HepG2 (cell line): ENCODE measurements around the gene ID3. TPM values are rescaled to one million over a fixed set of nuclear protein-coding genes. Genes with fewer than 3 reads are reported as not detected.

Experiments
- AGO1 ChIP-seq: fragments of 200-400 bp; formaldehyde crosslinking; IDR thresholded peaks from 2 replicates; pipeline ENCODE4 v1.6.1; 2017; ENCODE audit warnings: mild to moderate bottlenecking, low read depth, low read length, moderate library complexity; ENCODE audit not compliant: poor library complexity, severe bottlenecking
- CBX5 ChIP-seq: sonication (generic); formaldehyde crosslinking; IDR thresholded peaks from 2 replicates; pipeline ENCODE4 v1.4.0; 2020; ENCODE audit warnings: missing genetic modification reagents, borderline replicate concordance
- EP300 ChIP-seq, 3 experiments: sonication (generic) in 1 of 3; formaldehyde crosslinking in 1 of 3; IDR thresholded peaks; 2 replicates each; pipeline versions ENCODE4 v1.5.1 to v1.6.1; 2011 to 2020; ENCODE audit warnings: low read depth in 2 of 3, low read length in 2 of 3, borderline replicate concordance in 1 of 3, improper control_type of control experiment in 1 of 3, mild to moderate bottlenecking in 1 of 3, missing genetic modification reagents in 1 of 3, moderate library complexity in 1 of 3
- FOSL2 ChIP-seq: sonication (generic); formaldehyde crosslinking; IDR thresholded peaks from 2 replicates; pipeline ENCODE4 v1.4.0; 2020; ENCODE audit warnings: missing genetic modification reagents
- FOXO1 ChIP-seq: sonication (generic); formaldehyde crosslinking; IDR thresholded peaks from 2 replicates; pipeline ENCODE4 v1.4.0; 2020; ENCODE audit warnings: missing genetic modification reagents
- GZF1 ChIP-seq: sonication (generic); formaldehyde crosslinking; IDR thresholded peaks from 2 replicates; pipeline ENCODE4 v1.5.1; 2020; ENCODE audit warnings: mild to moderate bottlenecking, missing genetic modification reagents
- IKZF4 ChIP-seq: sonication (generic); formaldehyde crosslinking; IDR thresholded peaks from 2 replicates; pipeline ENCODE4 v1.5.1; 2020; ENCODE audit warnings: borderline replicate concordance, mild to moderate bottlenecking, low read depth, missing genetic modification reagents; ENCODE audit errors: not compliant biosample characterization
- KAT7 ChIP-seq: IDR thresholded peaks from 2 replicates; pipeline ENCODE4 v1.6.1; 2018; ENCODE audit warnings: borderline replicate concordance, missing compliant biosample characterization
- SNAI1 ChIP-seq: sonication (generic); formaldehyde crosslinking; IDR thresholded peaks from 2 replicates; pipeline ENCODE4 v1.5.0; 2020; ENCODE audit warnings: mild to moderate bottlenecking, missing genetic modification reagents, borderline replicate concordance
- TAF15 ChIP-seq: fragments of 200-400 bp; formaldehyde crosslinking; IDR thresholded peaks from one replicate; pipeline ENCODE4 v1.6.1; 2018; ENCODE audit warnings: mild to moderate bottlenecking, low read depth, low read length; ENCODE audit not compliant: poor library complexity, severe bottlenecking
- TOPORS ChIP-seq: sonication (generic); formaldehyde crosslinking; IDR thresholded peaks from 2 replicates; pipeline ENCODE4 v1.8.0; 2023; ENCODE audit warnings: mild to moderate bottlenecking, missing genetic modification reagents
- XRCC5 ChIP-seq: fragments of 200-400 bp; formaldehyde crosslinking; optimal IDR thresholded peaks from 2 replicates; pipeline ENCODE3; 2017; ENCODE audit warnings: mild to moderate bottlenecking, low read length
- ZNF20 ChIP-seq: sonication (generic); formaldehyde crosslinking; IDR thresholded peaks from 2 replicates; pipeline ENCODE4 v1.4.0; 2020; ENCODE audit warnings: mild to moderate bottlenecking, moderate library complexity, missing genetic modification reagents
- ZNF382 ChIP-seq: sonication (generic); formaldehyde crosslinking; IDR thresholded peaks from 2 replicates; pipeline ENCODE4 v1.5.0; 2020; ENCODE audit warnings: missing genetic modification reagents, mild to moderate bottlenecking, borderline replicate concordance
- ZNF432 ChIP-seq: sonication (generic); formaldehyde crosslinking; IDR thresholded peaks from 2 replicates; pipeline ENCODE4 v1.5.0; 2020; ENCODE audit warnings: missing genetic modification reagents, mild to moderate bottlenecking, borderline replicate concordance
- ZNF496 ChIP-seq: sonication (generic); formaldehyde crosslinking; IDR thresholded peaks from 2 replicates; pipeline ENCODE4 v1.8.1; 2023; ENCODE audit warnings: mild to moderate bottlenecking, moderate library complexity, missing genetic modification reagents; ENCODE audit not compliant: insufficient replicate concordance
- polyA plus RNA-seq, 8 experiments: library from polyadenylated mRNA; depleted of rRNA in 3 of 8; stranded (reverse) in 7 of 8; unstranded in 1 of 8; fragments of >200 nt; fragmentation: Illumina TruSeq in 4 of 8; extraction: Trizol in 4 of 8; gene quantifications; 2 replicates each; pipeline versions ENCODE4 v1.2.1 to v1.2.3, GENCODE V29; 2011 to 2016; ENCODE audit warnings: low read depth in 4 of 8, missing spikeins in 1 of 8, mixed read lengths in 1 of 8; ENCODE audit not compliant: insufficient read depth in 1 of 8
- total RNA-seq, 5 experiments: library from RNA; depleted of rRNA; stranded (reverse); fragments of >200 nt; fragmentation: Illumina TruSeq; extraction: Trizol; gene quantifications; 2 replicates each; pipeline ENCODE4 v1.2.3, GENCODE V29; 2016; ENCODE audit warnings: low read depth in 1 of 5
- TF ChIP-seq, protein P1 (sequence below): sonication (generic); formaldehyde crosslinking; IDR thresholded peaks from 2 replicates; pipeline ENCODE4 v1.5.0; 2020; ENCODE audit warnings: missing genetic modification reagents
- TF ChIP-seq, protein P2 (sequence below): sonication (generic); formaldehyde crosslinking; IDR thresholded peaks from 2 replicates; pipeline ENCODE4 v1.4.0; 2020; ENCODE audit warnings: missing genetic modification reagents
- TF ChIP-seq, protein P3 (sequence below): sonication (generic); formaldehyde crosslinking; IDR thresholded peaks from 2 replicates; pipeline ENCODE4 v1.8.0; 2022; ENCODE audit warnings: mild to moderate bottlenecking, missing genetic modification reagents, borderline replicate concordance
- TF ChIP-seq, protein P4 (sequence below): IDR thresholded peaks from 2 replicates; pipeline ENCODE4 v1.6.1; 2016; ENCODE audit warnings: mild to moderate bottlenecking, missing biosample characterization, missing genetic modification reagents
- TF ChIP-seq, protein P5 (sequence below): sonication (generic); formaldehyde crosslinking; IDR thresholded peaks from 2 replicates; pipeline ENCODE4 v1.4.0; 2020; ENCODE audit warnings: missing genetic modification reagents
- TF ChIP-seq, protein P6 (sequence below): sonication (generic); formaldehyde crosslinking; IDR thresholded peaks from 2 replicates; pipeline ENCODE4 v1.4.0; 2020; ENCODE audit warnings: low read depth, mild to moderate bottlenecking, missing genetic modification reagents

ID3 gene
- total and polyA plus RNA-seq, 2 of the 13 experiments (the other 11 are each of a cell fraction or from before 2014, with no cell fraction given), result 64.8 to 115 TPM

DNA sequence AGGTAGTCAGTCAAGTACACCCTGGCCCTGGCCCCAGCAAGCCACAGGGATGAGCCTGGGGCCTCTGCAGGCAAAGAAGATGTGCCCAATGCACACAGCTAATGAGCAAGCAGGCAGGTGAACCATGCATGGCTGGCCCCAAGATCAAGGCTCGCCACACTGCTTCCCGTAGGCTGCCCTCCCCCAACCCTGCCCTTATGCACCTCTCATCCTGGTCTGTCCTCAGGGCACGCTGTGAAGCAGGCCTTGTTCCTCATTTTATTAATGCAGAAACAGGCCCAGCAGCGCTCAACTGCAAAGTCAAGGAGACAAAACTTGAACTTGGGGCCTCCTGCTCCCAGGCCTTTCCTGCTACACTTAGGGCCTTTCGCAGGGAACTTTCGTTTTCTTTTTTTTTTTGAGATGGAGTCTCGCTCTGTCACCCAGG, 35.6 kb upstream of the ID3 start (continued):
- TF ChIP-seq TAF15 (no peak), ZNF20 (CRISPR knock-in tag) (no peak), ZNF496 (CRISPR knock-in tag) (no peak), FOSL2 (CRISPR knock-in tag) (peak; percentile 39; the same call in 1 of the 2 replicates), KAT7 (CRISPR knock-in tag) (no peak), AGO1 (no peak), TOPORS (CRISPR knock-in tag) (no peak), SNAI1 (CRISPR knock-in tag) (no peak), CBX5 (CRISPR knock-in tag) (no peak), FOXO1 (CRISPR knock-in tag) (no peak), ZNF432 (CRISPR knock-in tag) (no peak), ZNF382 (CRISPR knock-in tag) (no peak), EP300 (IDR thresholded peaks at IDR 0.05; ENCODE audit: low read depth in 2 of 2, low read length in 2 of 2) (no peak), EP300 (CRISPR knock-in tag; IDR thresholded peaks at IDR 0.05; ENCODE audit: borderline replicate concordance) (peak; percentile 28; the same call in 1 of the 2 replicates), IKZF4 (CRISPR knock-in tag) (no peak), GZF1 (no peak), XRCC5 (no peak)
- TF ChIP-seq, protein P1, sequence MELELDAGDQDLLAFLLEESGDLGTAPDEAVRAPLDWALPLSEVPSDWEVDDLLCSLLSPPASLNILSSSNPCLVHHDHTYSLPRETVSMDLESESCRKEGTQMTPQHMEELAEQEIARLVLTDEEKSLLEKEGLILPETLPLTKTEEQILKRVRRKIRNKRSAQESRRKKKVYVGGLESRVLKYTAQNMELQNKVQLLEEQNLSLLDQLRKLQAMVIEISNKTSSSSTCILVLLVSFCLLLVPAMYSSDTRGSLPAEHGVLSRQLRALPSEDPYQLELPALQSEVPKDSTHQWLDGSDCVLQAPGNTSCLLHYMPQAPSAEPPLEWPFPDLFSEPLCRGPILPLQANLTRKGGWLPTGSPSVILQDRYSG, result no peak
- TF ChIP-seq, protein P2, sequence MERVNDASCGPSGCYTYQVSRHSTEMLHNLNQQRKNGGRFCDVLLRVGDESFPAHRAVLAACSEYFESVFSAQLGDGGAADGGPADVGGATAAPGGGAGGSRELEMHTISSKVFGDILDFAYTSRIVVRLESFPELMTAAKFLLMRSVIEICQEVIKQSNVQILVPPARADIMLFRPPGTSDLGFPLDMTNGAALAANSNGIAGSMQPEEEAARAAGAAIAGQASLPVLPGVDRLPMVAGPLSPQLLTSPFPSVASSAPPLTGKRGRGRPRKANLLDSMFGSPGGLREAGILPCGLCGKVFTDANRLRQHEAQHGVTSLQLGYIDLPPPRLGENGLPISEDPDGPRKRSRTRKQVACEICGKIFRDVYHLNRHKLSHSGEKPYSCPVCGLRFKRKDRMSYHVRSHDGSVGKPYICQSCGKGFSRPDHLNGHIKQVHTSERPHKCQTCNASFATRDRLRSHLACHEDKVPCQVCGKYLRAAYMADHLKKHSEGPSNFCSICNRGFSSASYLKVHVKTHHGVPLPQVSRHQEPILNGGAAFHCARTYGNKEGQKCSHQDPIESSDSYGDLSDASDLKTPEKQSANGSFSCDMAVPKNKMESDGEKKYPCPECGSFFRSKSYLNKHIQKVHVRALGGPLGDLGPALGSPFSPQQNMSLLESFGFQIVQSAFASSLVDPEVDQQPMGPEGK, result no peak
- TF ChIP-seq, protein P3, sequence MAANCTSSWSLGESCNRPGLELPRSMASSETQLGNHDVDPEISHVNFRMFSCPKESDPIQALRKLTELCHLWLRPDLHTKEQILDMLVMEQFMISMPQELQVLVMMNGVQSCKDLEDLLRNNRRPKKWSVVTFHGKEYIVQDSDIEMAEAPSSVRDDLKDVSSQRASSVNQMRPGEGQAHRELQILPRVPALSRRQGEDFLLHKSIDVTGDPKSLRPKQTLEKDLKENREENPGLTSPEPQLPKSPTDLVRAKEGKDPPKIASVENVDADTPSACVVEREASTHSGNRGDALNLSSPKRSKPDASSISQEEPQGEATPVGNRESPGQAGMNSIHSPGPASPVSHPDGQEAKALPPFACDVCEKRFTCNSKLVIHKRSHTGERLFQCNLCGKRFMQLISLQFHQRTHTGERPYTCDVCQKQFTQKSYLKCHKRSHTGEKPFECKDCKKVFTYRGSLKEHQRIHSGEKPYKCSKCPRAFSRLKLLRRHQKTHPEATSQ (CRISPR knock-in tag), result no peak
- TF ChIP-seq, protein P4, sequence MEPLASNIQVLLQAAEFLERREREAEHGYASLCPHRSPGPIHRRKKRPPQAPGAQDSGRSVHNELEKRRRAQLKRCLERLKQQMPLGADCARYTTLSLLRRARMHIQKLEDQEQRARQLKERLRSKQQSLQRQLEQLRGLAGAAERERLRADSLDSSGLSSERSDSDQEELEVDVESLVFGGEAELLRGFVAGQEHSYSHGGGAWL (CRISPR knock-in tag), result 0 out of 2 replicates have a peak, but pooled peaks have one; percentile 25
- TF ChIP-seq, protein P5, sequence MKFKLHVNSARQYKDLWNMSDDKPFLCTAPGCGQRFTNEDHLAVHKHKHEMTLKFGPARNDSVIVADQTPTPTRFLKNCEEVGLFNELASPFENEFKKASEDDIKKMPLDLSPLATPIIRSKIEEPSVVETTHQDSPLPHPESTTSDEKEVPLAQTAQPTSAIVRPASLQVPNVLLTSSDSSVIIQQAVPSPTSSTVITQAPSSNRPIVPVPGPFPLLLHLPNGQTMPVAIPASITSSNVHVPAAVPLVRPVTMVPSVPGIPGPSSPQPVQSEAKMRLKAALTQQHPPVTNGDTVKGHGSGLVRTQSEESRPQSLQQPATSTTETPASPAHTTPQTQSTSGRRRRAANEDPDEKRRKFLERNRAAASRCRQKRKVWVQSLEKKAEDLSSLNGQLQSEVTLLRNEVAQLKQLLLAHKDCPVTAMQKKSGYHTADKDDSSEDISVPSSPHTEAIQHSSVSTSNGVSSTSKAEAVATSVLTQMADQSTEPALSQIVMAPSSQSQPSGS, result no peak
- TF ChIP-seq, protein P6, sequence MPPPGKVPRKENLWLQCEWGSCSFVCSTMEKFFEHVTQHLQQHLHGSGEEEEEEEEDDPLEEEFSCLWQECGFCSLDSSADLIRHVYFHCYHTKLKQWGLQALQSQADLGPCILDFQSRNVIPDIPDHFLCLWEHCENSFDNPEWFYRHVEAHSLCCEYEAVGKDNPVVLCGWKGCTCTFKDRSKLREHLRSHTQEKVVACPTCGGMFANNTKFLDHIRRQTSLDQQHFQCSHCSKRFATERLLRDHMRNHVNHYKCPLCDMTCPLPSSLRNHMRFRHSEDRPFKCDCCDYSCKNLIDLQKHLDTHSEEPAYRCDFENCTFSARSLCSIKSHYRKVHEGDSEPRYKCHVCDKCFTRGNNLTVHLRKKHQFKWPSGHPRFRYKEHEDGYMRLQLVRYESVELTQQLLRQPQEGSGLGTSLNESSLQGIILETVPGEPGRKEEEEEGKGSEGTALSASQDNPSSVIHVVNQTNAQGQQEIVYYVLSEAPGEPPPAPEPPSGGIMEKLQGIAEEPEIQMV (CRISPR knock-in tag), result no peak
